CD4-positive, alpha-beta T cell (primary cell): ENCODE data around the gene SLC37A2. TPM values are rescaled to one million over a fixed set of nuclear protein-coding genes. Genes with fewer than 3 reads are reported as not detected.

Experiments
- ATAC-seq: fragments of 200-7000 bp; cut with Tn5 transposase; one replicate; pipeline ENCODE4 v1.10.0; 2022; ENCODE audit warnings: mild to moderate bottlenecking; ENCODE audit not compliant: poor library complexity
- CTCF ChIA-PET: fragments of 350-600 bp; sonication (Branson Sonifier 250); formaldehyde crosslinking; loops from one replicate; lab custom pipeline; 2021; ENCODE audit warnings: antibody characterized with exemption, inconsistent platforms; lab: Charles Lee
- POLR2A ChIA-PET: fragments of 350-600 bp; sonication (Branson Sonifier 250); formaldehyde crosslinking; loops from one replicate; lab custom pipeline; 2021; ENCODE audit warnings: antibody characterized with exemption, inconsistent platforms; lab: Charles Lee
- DNase-seq, 14 experiments: peaks; one replicate each; pipeline ENCODE4 v3.0.0-alpha.2; 2013 to 2020; ENCODE audit warnings: mixed read lengths in 2 of 14
- H3K27ac ChIP-seq, 2 donors: one replicate each; pipeline versions ENCODE4 v1.5.1 to v1.7.0; 2013; ENCODE audit warnings: low read length in 2 of 2, low read depth in 1 of 2, mild to moderate bottlenecking in 1 of 2
- H3K27me3 ChIP-seq, 2 experiments: 1 replicate in 1 of 2; 2 replicates in 1 of 2; pipeline versions ENCODE4 v1.6.1 to v1.7.0; 2013; ENCODE audit warnings: low read length in 2 of 2, control low read depth in 1 of 2, mild to moderate bottlenecking in 1 of 2, moderate library complexity in 1 of 2; ENCODE audit not compliant: insufficient read depth in 2 of 2, control insufficient read depth in 1 of 2
- H3K36me3 ChIP-seq: one replicate; pipeline ENCODE4 v1.6.1; 2013; ENCODE audit warnings: low read length, control low read depth; ENCODE audit not compliant: insufficient read depth
- H3K4me1 ChIP-seq: one replicate; pipeline ENCODE4 v1.6.1; 2013; ENCODE audit warnings: low read length, control low read depth; ENCODE audit not compliant: insufficient read depth
- H3K4me3 ChIP-seq: one replicate; pipeline ENCODE4 v1.5.1; 2013; ENCODE audit warnings: mild to moderate bottlenecking, low read length, moderate library complexity
- H3K9me3 ChIP-seq, 2 experiments: 1 replicate in 1 of 2; 2 replicates in 1 of 2; pipeline versions ENCODE4 v1.6.1 to v1.7.0; 2013; ENCODE audit warnings: low read length in 2 of 2, mild to moderate bottlenecking in 2 of 2, control low read depth in 1 of 2, moderate library complexity in 1 of 2; ENCODE audit not compliant: control insufficient read depth in 1 of 2, insufficient read depth in 1 of 2
- H3K27ac Mint-ChIP-seq: one replicate; pipeline ENCODE4 v1.8.0; 2020; ENCODE audit warnings: mixed read lengths
- H3K27me3 Mint-ChIP-seq: one replicate; pipeline ENCODE4 v1.8.0; 2021; ENCODE audit warnings: mixed read lengths
- H3K36me3 Mint-ChIP-seq: one replicate; pipeline ENCODE4 v1.8.0; 2021; ENCODE audit warnings: low read depth, mixed read lengths
- H3K4me1 Mint-ChIP-seq: one replicate; pipeline ENCODE4 v1.8.0; 2021; ENCODE audit warnings: low read depth, mixed read lengths
- H3K4me3 Mint-ChIP-seq: one replicate; pipeline ENCODE4 v1.8.0; 2020; ENCODE audit warnings: mild to moderate bottlenecking, mixed read lengths
- H3K9me3 Mint-ChIP-seq: one replicate; pipeline ENCODE4 v1.8.0; 2020; ENCODE audit warnings: mixed read lengths
- intact Hi-C, 2 experiments: fragments of 100-400 bp; cut with DNase I in 1 of 2; cut with micrococcal nuclease in 1 of 2; formaldehyde crosslinking; loops; one replicate each; pipeline versions ENCODE4 v1.15.1 to v1.9.0; 2023 to 2025; cut with DNase I, micrococcal nuclease
- total RNA-seq, 174 experiments: library from RNA in 2 of 174; stranded (reverse) in 2 of 174; gene quantifications; one replicate each; pipeline ENCODE4 v1.2.3 and lab custom pipeline; 2021 to 2026
- TF ChIP-seq, protein P1 (sequence below): fragments of 200-600 bp; IDR thresholded peaks from one replicate; pipeline ENCODE4 v1.8.0; 2022; ENCODE audit warnings: antibody characterized with exemption, mild to moderate bottlenecking

SLC37A2 gene
- total RNA-seq, 2 experiments from 2014 or later, result 0.25 to 0.34 TPM

DNA sequence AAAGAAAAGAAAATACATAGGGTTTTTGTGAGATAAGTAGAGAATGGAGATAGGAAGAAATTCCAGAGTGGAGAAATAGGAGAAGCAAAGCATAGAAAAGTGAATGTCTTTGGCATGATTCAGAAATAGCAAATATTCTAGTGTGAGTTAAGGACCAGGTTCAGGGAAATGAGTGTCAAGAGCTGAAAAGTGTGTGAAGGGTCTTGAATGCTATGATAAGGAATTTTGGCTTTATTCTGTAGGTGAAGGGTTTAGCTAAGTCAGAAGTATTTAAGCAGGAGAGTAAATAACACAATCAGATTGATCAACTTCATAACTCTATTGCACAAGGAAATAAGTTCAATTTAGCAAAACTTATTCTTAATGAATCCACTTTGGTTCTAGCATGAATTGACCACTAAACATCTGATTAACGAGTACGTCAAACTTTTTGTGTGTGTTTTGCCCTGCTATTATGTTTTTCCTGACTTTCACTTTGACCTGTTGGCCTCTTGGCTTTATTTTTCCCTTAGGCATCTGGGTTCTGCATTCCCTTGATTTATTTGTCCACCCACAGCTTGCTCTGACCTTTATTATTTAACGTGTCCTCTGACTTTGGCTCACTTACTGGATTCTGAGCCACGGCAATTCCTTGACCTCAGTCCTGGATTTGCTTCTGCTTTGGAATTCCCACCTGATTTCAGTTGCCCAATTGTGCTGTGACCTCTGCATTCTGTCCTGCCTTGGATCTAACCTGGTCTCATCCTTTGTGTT, 60.3 kb downstream of the SLC37A2 start:
- CTCF ChIA-PET, result interaction anchor here (1.2 to 2.5 kb wide), 3 partner anchors 11 to 32 kb away, joined by 5 to 12 read pairs (median 6); partner anchors contain the start of gene TMEM218
- no peak overlapping the region for H3K4me3 ChIP-seq
- peaks cover 7 to 10% of the 10 kb centered on the region in 2 experiments for H3K27me3 ChIP-seq
- no peak overlapping the region for H3K27ac ChIP-seq
- H3K36me3 ChIP-seq, result no peaks in the 10 kb centered on the region
- Mint-ChIP-seq H3K4me3 (no peak overlapping the region), H3K4me1 (no peaks in the 10 kb centered on the region), H3K9me3 (no peaks in the 10 kb centered on the region), H3K27ac (no peak overlapping the region), H3K27me3 (peaks cover 59% of the 10 kb centered on the region), H3K36me3 (no peaks in the 10 kb centered on the region)
- no peaks in the 10 kb centered on the region for H3K9me3 ChIP-seq
- H3K4me1 ChIP-seq, result no peaks in the 10 kb centered on the region
- no peak for DNase-seq
- intact Hi-C loops, result no loop called here
- POLR2A ChIA-PET, result interaction anchor here (3.2 kb wide), 1 partner anchor 11 kb away, joined by 18 read pairs; the partner anchor contains the start of gene TMEM218
- TF ChIP-seq, protein P1, sequence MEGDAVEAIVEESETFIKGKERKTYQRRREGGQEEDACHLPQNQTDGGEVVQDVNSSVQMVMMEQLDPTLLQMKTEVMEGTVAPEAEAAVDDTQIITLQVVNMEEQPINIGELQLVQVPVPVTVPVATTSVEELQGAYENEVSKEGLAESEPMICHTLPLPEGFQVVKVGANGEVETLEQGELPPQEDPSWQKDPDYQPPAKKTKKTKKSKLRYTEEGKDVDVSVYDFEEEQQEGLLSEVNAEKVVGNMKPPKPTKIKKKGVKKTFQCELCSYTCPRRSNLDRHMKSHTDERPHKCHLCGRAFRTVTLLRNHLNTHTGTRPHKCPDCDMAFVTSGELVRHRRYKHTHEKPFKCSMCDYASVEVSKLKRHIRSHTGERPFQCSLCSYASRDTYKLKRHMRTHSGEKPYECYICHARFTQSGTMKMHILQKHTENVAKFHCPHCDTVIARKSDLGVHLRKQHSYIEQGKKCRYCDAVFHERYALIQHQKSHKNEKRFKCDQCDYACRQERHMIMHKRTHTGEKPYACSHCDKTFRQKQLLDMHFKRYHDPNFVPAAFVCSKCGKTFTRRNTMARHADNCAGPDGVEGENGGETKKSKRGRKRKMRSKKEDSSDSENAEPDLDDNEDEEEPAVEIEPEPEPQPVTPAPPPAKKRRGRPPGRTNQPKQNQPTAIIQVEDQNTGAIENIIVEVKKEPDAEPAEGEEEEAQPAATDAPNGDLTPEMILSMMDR, result no peak
- no peak for ATAC-seq

DNA sequence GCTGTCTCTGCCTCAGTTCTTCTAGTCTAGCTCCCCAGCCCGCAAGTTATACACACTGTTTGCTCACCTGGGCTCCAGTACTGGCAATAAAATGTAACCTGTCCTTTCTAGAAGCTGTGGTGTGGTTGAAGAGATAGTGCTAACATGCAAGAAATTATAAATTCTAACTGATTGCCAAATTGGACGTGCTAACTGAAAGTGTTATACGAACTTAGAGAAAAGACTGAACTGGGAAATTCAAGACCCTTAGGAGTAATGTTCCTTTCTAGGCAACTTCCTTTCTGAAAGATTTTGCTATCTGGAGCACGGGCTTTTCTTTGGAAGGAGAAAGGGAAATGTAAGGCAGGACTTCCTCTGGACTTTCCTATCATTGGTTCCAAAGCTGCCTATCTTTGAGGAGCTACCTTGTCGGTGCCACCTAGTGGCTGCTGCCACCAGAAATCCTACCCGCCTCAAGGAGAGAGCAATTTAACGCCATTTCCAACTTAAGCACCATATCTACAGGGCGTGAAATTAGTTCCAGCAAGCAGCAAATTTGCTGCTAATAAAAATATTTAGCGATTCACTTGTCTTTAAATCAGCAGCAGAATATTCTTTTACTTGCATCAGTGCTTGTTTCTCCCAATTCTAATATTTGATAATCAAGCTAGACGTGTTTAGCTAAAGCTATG, 61.0 kb downstream of the SLC37A2 start:
- Mint-ChIP-seq H3K9me3 (no peaks in the 10 kb centered on the region), H3K4me1 (no peaks in the 10 kb centered on the region), H3K27ac (no peak overlapping the region), H3K4me3 (no peak overlapping the region), H3K27me3 (peaks cover 58% of the 10 kb centered on the region), H3K36me3 (no peaks in the 10 kb centered on the region)
- CTCF ChIA-PET, result interaction anchor here (1.2 to 2.5 kb wide), 3 partner anchors 12 to 33 kb away, joined by 5 to 12 read pairs (median 6); partner anchors contain the start of gene TMEM218
- DNase-seq (peak in 8 of 14 experiments; percentile 22 to 63 (median 36)), ATAC-seq (peak; percentile 51)
- intact Hi-C loops, result no loop called here
- POLR2A ChIA-PET, result interaction anchor here (3.2 kb wide), 1 partner anchor 12 kb away, joined by 18 read pairs; the partner anchor contains the start of gene TMEM218
- H3K27me3 ChIP-seq, result peaks cover 8 to 10% of the 10 kb centered on the region in 2 experiments
- TF ChIP-seq, protein P1, result peak; percentile 61
- no peaks in the 10 kb centered on the region for H3K36me3 ChIP-seq
- no peaks in the 10 kb centered on the region for H3K4me1 ChIP-seq
- no peaks in the 10 kb centered on the region for H3K9me3 ChIP-seq
- no peak overlapping the region for H3K4me3 ChIP-seq
- no peak overlapping the region for H3K27ac ChIP-seq

DNA sequence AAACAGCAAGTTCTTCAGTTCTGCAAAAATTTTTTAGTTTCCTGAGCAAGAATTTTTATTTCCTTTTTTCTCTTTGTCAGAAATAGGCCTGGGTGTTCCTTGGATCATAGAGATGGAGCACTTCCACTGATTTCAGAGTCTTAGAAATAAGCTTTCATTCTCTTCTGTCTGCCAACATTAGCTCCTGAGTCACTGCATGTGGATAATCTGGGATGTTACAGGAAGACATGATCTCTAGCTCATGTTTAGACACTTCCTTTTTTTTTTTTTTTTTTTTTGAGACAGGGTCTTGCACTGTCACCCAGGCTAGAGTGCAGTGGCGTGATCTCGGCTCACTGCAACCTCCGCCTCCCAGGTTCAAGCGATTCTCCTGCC, 61.5 kb downstream of the SLC37A2 start:
- H3K9me3 Mint-ChIP-seq, result no peaks in the 10 kb centered on the region
- Histone ChIP-seq H3K4me3 (no peak overlapping the region), H3K4me1 (no peaks in the 10 kb centered on the region), H3K9me3 (no peaks in the 10 kb centered on the region), H3K27me3 (peaks cover 9 to 12% of the 10 kb centered on the region in 2 experiments), H3K36me3 (no peaks in the 10 kb centered on the region), H3K27ac (no peak overlapping the region)
- ChIA-PET CTCF (interaction anchor here (1.2 to 2.5 kb wide), 3 partner anchors 13 to 33 kb away, joined by 5 to 12 read pairs (median 6); partner anchors contain the start of gene TMEM218), POLR2A (interaction anchor here (3.2 kb wide), 1 partner anchor 12 kb away, joined by 18 read pairs; the partner anchor contains the start of gene TMEM218)
- peaks cover 57% of the 10 kb centered on the region for H3K27me3 Mint-ChIP-seq
- no peak overlapping the region for H3K27ac Mint-ChIP-seq
- H3K4me3 Mint-ChIP-seq, result no peak overlapping the region
- H3K4me1 Mint-ChIP-seq, result no peaks in the 10 kb centered on the region
- no peaks in the 10 kb centered on the region for H3K36me3 Mint-ChIP-seq
- TF ChIP-seq, protein P1, result no peak
- no peak for ATAC-seq
- intact Hi-C loops, result no loop called here
- DNase-seq, result no peak
